Colonic mucosa (tissue), 4 donors: Measurements from ENCODE around the gene TMEFF1. TPM values are rescaled to one million over a fixed set of nuclear protein-coding genes. Genes with fewer than 3 reads are reported as not detected.

Experiments
- DNase-seq: peaks from one replicate; pipeline ENCODE4 v3.0.0-alpha.2; 2020
- H3K27ac ChIP-seq: fragments of 200-600 bp; one replicate; pipeline ENCODE4 v1.8.0; 2021
- H3K27me3 ChIP-seq: fragments of 200-600 bp; one replicate; pipeline ENCODE4 v1.8.0; 2021
- H3K36me3 ChIP-seq: fragments of 200-600 bp; one replicate; pipeline ENCODE4 v1.8.0; 2021
- H3K4me1 ChIP-seq: fragments of 200-600 bp; one replicate; pipeline ENCODE4 v1.8.0; 2021; ENCODE audit warnings: mild to moderate bottlenecking
- H3K4me3 ChIP-seq: fragments of 200-600 bp; one replicate; pipeline ENCODE4 v1.8.0; 2021
- H3K9ac ChIP-seq, 2 donors: one replicate each; pipeline ENCODE4 v1.7.0; 2013; ENCODE audit warnings: control low read depth in 2 of 2, low read depth in 2 of 2, low read length in 2 of 2
- H3K9me3 ChIP-seq: fragments of 200-600 bp; one replicate; pipeline ENCODE4 v1.8.0; 2021
- CTCF ChIP-seq: fragments of 200-600 bp; IDR thresholded peaks from one replicate; pipeline ENCODE4 v1.8.0; 2022; ENCODE audit warnings: antibody characterized with exemption, mild to moderate bottlenecking
- intact Hi-C: fragments of 100-400 bp; cut with DNase I; formaldehyde crosslinking; loops from one replicate; pipeline ENCODE4 v1.14.1; 2022
- total RNA-seq, 2 donors: library from RNA; stranded (reverse); fragmentation: NEBNext Ultra II Directional in 1 of 2; extraction: Animal tissue kit (Norgen Biotek cat#: 25700) in 1 of 2; gene quantifications; one replicate each; pipeline ENCODE4 v1.2.1, GENCODE V29; 2021
- donor health status: healthy.
- donor health status: DM: no; HTN: no; CAD: no.
- donor health status: DM: no; HTN: no; CAD: no.

TMEFF1 gene
- total RNA-seq, 2 donors from 2014 or later = 0.27 TPM; not detected in 1

GRCh38 chr9:100598641-100599145, 125.7 kb downstream of the TMEFF1 start:
- TF ChIP-seq CTCF = no peak
- intact Hi-C loops = loop anchor here (5.0 to 10.0 kb wide), 2 partner anchors 171 to 1414 kb away; partner anchors contain the start of gene MSANTD3
- no peaks in the 10 kb centered on the region for H3K9me3 ChIP-seq
- peak overlapping the region; percentile 31 to 41 for H3K9ac ChIP-seq
- H3K4me3 ChIP-seq = peak overlapping the region; percentile 43
- no peaks in the 10 kb centered on the region for H3K36me3 ChIP-seq
- peak; percentile 91 for DNase-seq
- H3K27ac ChIP-seq = no peak overlapping the region
- no peaks in the 10 kb centered on the region for H3K4me1 ChIP-seq
- no peaks in the 10 kb centered on the region for H3K27me3 ChIP-seq

- no peak overlapping the region for H3K4me3 ChIP-seq
- no peaks in the 10 kb centered on the region for H3K36me3 ChIP-seq
- no peak for DNase-seq
- intact Hi-C loops = loop anchor here (5.0 kb wide), 1 partner anchor 707 kb away; no protein-coding TSS in a partner anchor
- H3K9me3 ChIP-seq = no peaks in the 10 kb centered on the region
- H3K27ac ChIP-seq = no peak overlapping the region
- H3K9ac ChIP-seq = no peak overlapping the region
- no peaks in the 10 kb centered on the region for H3K27me3 ChIP-seq
- H3K4me1 ChIP-seq = no peaks in the 10 kb centered on the region
- TF ChIP-seq CTCF = no peak
Measured at GRCh38 chr9:100600521-100601079, 127.7 kb downstream of the TMEFF1 start.

- peak; percentile 64 for DNase-seq
- H3K9ac ChIP-seq = no peak overlapping the region
- peak; percentile 54 for TF ChIP-seq CTCF
- no peaks in the 10 kb centered on the region for H3K9me3 ChIP-seq
- no peaks in the 10 kb centered on the region for H3K4me1 ChIP-seq
- no peaks in the 10 kb centered on the region for H3K27me3 ChIP-seq
- H3K27ac ChIP-seq = no peak overlapping the region
- intact Hi-C loops = loop anchor here (5.0 kb wide), 1 partner anchor 706 kb away; no protein-coding TSS in a partner anchor
- no peaks in the 10 kb centered on the region for H3K36me3 ChIP-seq
- no peak overlapping the region for H3K4me3 ChIP-seq
Measured at GRCh38 chr9:100601216-100601615, 128.3 kb downstream of the TMEFF1 start.

GRCh38 chr9:100602342-100602801, 129.4 kb downstream of the TMEFF1 start:
- TF ChIP-seq CTCF = peak; percentile 31
- H3K4me3 ChIP-seq = no peak overlapping the region
- H3K27me3 ChIP-seq = no peaks in the 10 kb centered on the region
- no peaks in the 10 kb centered on the region for H3K4me1 ChIP-seq
- peak; percentile 51 for DNase-seq
- no peaks in the 10 kb centered on the region for H3K9me3 ChIP-seq
- no peaks in the 10 kb centered on the region for H3K36me3 ChIP-seq
- H3K9ac ChIP-seq = no peak overlapping the region
- no peak overlapping the region for H3K27ac ChIP-seq
- intact Hi-C loops = loop anchor here (5.0 kb wide), 1 partner anchor 705 kb away; no protein-coding TSS in a partner anchor

GRCh38 chr9:100605405-100605804, 132.5 kb downstream of the TMEFF1 start:
- Histone ChIP-seq H3K27me3 (no peaks in the 10 kb centered on the region), H3K4me3 (no peak overlapping the region), H3K4me1 (no peaks in the 10 kb centered on the region), H3K27ac (no peak overlapping the region), H3K36me3 (no peaks in the 10 kb centered on the region), H3K9me3 (no peaks in the 10 kb centered on the region), H3K9ac (no peak overlapping the region)
- no peak for TF ChIP-seq CTCF
- DNase-seq = no peak
- intact Hi-C loops = no loop called here
